DMS 273 treated with DMSO at 0.1 percent for 48 hours (cell line): ENCODE measurements around the gene TRIM66.

Source experiments
- DNase-seq: peaks from one replicate; lab custom pipeline; 2025; lab: John Stamatoyannopoulos, UW

The TRIM66 gene, protein sequence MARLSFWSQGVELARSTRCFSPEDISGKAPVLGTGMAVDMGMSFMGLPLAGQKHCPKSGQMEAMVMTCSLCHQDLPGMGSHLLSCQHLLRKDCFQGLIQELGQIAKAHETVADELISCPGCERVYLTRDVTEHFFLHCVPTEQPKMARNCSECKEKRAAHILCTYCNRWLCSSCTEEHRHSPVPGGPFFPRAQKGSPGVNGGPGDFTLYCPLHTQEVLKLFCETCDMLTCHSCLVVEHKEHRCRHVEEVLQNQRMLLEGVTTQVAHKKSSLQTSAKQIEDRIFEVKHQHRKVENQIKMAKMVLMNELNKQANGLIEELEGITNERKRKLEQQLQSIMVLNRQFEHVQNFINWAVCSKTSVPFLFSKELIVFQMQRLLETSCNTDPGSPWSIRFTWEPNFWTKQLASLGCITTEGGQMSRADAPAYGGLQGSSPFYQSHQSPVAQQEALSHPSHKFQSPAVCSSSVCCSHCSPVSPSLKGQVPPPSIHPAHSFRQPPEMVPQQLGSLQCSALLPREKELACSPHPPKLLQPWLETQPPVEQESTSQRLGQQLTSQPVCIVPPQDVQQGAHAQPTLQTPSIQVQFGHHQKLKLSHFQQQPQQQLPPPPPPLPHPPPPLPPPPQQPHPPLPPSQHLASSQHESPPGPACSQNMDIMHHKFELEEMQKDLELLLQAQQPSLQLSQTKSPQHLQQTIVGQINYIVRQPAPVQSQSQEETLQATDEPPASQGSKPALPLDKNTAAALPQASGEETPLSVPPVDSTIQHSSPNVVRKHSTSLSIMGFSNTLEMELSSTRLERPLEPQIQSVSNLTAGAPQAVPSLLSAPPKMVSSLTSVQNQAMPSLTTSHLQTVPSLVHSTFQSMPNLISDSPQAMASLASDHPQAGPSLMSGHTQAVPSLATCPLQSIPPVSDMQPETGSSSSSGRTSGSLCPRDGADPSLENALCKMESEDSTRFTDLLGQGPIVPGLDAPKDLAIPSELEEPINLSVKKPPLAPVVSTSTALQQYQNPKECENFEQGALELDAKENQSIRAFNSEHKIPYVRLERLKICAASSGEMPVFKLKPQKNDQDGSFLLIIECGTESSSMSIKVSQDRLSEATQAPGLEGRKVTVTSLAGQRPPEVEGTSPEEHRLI (N-terminal part only)

DNA sequence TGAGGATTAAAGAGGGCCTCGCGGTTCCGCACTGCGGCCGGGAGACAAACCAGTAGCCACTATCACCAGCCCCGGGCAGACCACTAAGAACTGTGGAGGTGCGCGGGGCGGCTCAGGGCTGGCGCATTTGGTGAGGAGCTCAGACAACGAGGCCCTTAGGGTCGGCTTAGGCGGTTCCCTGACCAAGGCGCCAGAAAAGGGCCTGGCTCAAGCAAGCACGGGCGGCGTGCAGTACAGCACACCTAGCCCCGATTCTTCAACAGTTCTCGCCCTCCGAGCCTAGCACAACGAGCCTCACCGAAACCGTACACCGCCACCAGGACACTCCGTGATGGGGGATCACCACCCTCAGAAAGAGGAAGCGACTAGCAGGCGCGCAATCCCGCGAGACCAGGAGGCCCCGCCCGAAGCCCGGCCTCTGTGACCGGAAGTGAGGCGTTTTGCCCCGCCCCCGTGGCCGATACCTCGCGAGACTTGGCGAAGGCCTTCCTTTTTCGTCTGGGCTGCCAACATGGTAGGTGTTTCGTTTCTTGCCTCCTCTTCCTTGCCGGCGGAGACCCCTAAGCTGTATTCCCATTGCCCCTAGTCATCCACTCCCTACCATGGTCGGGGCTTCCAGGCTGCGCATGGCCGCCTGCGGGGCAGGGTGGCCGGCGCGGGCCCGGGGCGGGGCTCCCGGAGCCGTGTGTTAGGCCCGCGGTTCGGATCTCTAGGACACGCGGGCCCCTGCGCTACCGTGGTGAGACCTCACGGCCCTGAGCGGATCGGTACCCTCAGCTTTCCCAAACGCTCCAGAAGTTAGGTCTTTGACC is at the start of gene TRIM66, which contains the start of gene RPL27A:
Gene TRIM66 (minus strand): TSS at position 363 of the 812 bp plus-strand sequence. CDS start 10,391 bp downstream, outside the sequence.
Gene RPL27A (plus strand): TSS at position 490 of the 812 bp plus-strand sequence. CDS start 22 bp downstream, at position 512.
- peak; percentile 66 for DNase-seq

DNA sequence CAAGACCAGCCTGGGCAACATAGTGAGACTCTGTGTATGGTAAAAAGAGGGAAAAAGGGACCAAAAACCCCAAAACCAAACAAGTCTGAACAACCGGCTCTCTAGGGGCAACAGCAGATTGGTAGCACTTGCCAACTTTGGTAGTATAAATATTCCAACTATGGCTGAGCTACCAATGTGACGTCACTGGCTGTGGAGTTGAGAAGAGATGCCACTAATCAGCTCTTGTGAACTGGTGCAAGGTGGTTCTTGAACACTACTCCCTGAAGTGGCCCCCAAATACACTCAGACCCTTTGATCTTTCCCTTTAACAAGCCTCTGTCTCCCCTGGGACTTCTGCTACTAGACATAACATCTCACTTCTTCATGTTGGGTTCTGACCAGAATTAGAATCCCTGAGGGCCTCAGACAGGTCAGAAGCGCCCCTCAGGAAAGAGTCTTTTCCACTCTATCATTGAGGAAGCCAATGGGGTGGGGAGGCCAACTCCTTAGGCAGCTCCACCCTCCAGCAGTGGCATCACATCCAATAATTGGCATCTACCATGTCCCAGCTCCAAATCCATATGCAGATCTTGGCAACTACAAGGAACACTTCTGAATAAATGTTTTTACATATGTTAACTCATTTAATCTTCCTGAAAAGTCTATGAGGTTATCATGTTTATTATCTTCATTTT is 49.3 kb upstream of the TRIM66 start:
- no peak for DNase-seq

DNA sequence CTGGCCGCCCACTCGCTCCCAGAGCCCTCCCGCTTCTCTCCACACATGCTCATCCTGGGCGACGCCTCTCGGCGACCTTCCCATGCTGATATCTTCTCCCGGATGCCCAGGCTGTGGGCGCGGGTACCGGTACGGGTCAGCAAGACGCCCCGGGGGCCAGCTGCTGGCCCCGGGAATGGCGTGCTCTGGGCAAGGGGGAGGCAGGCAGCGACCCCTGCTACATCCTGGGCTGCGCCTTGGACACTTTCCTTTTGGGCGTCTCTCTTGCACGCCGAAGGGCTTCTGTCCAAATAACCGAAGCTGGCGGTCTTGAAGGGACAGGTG is 48.2 kb upstream of the TRIM66 start:
- no peak for DNase-seq

GRCh38 chr11:8729837-8730696 is 47.6 kb upstream of the TRIM66 start:
- DNase-seq: no peak

DNA sequence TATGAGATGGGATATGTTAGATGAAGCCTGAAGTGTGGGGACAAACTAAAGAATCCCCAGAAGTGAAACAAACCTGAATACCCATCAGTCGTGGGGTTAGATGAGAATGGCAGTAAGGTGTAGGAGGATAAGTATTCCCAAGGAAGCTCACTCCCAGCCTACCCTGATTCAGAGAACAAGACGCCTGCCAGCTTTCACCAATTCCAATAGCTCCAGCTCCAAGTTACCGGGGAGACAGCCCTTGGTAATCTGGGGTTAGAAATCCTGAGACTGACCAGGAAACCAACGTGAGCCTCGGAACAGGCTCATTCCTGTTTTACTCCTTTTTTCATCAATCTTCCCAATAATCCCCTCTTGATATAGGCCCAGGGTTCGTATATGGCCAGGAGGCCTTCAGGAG is 46.6 kb upstream of the TRIM66 start:
- no peak for DNase-seq

GRCh38 chr11:8728563-8728962 is 46.1 kb upstream of the TRIM66 start:
- no peak for DNase-seq

DNA sequence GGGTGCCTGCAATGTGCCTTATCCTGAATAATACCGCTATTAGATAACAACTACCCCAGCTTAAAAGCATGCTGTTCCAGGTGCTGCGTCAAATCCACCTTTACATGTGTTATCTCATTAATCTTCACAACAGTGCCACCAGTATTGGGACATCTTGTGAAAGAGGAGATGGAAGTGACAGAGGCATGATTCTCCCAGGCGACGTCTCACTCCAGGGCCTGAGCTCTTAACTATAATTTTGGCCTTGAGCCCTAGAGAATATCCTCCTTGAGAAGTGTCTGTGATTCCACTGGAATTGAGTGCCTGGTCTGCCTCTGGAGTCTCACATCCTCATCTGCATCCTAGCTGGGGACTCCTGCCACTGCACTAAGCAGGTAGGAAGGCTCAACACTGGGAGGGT is 43.9 kb upstream of the TRIM66 start:
- no peak for DNase-seq

- no peak for DNase-seq
Measured at GRCh38 chr11:8724682-8725081, 42.2 kb upstream of the TRIM66 start.

- DNase-seq: no peak
Measured at GRCh38 chr11:8723711-8724110, 41.2 kb upstream of the TRIM66 start.

DNA sequence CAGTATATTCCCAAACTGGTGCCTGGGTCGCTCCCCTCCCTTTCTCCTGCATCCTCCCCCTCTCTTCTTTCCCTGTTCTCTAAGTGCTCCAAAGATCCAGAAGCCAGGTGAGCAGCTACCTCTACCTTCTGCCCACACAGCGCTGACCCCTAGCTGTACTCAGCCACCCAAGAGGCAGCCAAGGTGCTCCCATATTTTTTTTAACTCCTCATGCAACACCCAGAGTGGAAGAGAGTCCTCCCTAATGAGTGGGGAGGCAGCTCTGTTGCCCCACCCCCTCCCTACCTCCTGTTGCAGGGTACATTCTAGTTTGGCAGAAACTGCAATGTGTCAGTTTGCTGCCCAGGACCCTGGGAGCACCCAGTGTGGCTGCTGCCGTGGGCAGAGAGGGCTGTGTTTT is 40.3 kb upstream of the TRIM66 start:
- DNase-seq: no peak

DNA sequence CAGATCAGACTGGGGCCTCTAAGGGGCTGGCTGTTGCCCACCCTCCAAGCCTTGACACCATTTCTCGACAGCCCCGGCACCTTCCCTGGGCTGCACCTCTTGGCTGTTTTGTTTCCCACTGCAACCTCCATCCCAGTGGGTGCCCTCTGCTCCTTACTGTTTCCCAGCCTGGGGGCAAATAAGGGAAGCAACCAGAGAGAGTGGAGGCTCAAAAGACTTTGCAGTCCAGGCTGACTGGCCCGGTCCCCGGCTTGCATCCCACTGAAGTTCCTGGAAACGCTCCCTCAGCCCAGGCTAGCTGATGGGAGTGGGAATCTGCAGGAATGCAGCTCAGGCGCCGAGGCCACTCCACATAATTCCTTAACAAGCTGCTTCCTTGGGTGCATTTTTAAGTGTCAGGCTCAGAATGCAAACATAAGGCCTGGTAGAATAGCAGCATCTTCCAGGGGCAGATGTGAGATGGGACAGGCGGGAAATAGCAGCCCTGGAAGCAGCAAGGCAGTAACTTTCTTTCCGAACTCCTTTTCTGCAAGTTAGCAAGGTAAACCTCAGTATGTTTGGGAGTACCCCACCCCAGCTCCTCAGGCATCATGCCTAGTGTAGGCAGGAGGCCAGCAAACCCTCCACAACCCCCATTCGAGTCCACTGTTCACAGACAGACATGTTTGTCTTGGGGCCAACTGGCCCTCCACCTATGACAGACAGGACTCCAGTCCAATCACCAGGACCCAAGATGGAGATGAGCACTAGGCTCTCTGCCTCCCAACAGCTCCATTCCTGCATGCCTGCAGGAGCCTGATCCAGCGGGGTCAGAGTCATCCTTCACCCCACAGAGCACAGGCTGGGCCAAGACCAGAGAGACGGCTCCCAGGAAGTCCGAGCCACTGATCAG is 39.4 kb upstream of the TRIM66 start:
- DNase-seq: no peak

DNA sequence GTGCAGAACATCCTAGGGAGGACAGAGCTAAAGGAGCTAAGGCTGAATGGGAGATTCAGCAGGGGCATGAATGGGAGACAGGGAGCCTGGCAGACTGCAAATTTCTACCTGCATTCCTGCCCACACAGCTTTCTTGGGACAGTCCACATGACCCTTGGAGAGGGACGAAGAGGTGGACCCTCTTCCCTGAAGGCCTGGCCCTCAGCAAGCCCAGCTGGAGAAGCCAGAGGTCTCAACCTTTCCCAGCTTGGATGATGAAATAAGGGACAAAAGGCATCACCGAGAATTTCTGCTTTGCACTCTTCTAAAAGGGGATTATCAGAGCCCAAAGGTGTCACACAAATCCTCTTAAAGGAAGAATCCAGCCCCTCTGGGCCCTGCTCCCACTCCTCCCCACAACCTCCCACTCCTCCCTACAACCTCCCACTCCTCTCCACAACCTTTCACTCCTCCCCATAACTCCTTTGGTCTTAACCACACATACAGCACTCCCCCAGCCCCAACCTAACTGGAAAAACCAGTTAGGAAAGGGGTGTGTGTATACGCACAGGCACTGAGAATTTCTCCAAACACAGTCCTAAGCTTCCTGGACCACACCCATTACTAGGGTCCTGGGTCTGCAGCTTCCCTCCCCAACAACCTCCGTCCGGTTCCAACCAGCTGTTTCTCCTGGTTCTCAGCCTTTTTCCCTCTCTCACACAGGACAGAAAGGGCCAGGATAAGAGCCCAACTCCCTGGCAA is 38.6 kb upstream of the TRIM66 start:
- DNase-seq: no peak

DNA sequence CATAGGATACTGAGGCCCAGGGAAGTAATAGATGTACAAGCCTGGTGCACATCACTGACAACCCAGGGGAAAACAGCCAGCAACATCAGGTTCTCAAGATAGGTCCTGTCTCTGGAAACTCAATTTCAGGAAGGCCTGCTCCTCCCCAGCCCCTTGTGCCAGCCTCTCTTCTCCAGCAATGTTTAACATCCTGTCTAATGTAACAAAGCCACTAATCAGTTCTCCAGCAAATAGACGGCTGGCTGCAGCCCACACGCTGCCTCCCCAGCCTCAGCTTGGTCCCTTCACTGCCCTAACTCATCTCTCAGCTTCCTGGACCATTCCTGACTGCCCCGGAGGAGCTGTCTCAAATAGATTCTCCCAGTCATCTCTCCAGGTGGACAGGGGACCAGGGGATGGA is 37.9 kb upstream of the TRIM66 start:
- DNase-seq: no peak

DNA sequence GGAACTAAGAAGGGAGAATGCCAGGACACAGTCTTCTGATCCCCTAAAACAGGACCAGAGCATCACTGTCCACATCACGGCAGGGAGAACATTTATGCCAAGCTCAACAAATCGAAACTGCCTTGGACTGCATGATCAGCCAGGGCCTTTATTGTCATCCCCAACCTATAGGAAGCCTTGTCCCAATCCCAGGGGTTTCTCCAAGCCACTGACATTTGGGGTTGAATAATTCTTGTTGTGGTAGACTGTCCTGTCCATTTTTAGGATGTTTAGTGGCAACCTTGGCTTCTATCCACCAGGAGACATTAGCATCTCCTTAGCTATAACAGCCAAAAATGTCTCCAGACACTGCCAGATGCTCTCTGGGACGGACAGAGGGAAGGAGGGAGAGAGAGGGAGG is 37.3 kb upstream of the TRIM66 start:
- DNase-seq: no peak

DNA sequence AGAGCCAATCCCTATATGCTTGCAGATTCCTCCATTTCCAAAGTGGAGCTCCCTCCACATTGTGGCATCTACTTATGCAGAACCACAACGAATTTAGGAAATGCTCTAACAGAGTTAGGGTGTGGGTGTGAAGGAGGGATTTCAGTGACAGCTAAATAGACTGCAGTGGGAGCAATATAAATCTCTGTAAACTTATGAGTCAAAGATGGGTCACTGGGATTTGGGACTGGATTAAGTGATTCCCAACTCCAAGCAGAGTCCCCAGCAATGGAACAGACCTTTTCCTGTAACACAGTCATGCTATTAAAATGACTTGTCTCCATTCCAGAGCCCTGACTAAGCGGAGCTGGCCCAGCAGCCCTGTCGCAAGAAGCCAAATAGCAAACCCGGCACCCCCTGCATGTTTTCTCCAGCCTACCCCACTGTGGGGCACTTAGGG is 36.8 kb upstream of the TRIM66 start:
- no peak for DNase-seq

DNA sequence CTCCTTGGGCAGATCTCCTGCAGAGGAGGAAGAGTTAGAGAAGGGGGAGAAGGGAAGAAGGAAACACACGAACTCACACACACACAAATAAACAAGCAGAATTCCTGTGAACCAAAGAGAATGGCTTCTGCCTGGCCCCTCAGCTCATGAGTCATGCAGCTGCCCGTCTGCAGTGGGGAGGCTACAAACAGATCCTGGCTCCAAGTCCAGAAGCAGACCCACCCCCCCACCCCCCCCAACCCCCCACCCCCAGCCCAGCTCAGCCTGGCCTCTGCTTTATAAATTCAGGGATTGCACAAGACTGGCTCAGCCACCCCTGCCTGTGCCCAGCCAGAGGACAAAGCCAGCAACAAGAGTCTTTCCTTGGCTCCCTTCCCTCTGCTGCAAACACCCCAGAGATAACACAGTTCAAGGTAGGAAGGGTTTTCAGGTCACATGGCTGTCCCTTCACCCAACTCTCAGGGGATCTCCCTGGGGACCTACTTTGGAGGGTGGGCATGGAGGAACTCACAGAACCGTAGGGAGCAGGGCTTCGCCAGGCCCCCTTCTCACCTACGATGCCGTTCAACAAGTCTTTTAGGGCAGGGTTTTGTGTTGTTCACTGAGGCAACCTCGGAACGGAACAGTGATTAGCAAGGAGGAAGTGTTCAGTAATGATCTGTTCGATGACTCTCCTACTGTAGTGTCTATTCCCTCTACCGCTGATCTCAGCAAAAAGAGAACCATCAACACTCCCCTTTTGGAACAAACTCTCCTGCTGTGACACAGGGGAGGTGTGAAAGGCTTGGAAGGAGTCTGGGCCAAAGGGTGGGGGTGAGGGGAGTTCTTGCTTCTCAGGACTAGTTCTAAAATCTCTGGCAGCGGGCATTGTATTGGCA is 35.6 kb upstream of the TRIM66 start:
- no peak for DNase-seq

GRCh38 chr11:8717544-8717875 is 35.0 kb upstream of the TRIM66 start:
- no peak for DNase-seq
